ENCODE data around the gene ELF4. TPM values are rescaled to one million over a fixed set of nuclear protein-coding genes. Genes with fewer than 3 reads are reported as not detected.
"Not testable (repeated sequence)": the region's sequence is repeated elsewhere in the genome, so short reads cannot be mapped to it uniquely, and the experiment has no call there.

The ELF4 gene
- total RNA-seq, 1 experiment from 2014 or later, result 0.81 TPM

DNA sequence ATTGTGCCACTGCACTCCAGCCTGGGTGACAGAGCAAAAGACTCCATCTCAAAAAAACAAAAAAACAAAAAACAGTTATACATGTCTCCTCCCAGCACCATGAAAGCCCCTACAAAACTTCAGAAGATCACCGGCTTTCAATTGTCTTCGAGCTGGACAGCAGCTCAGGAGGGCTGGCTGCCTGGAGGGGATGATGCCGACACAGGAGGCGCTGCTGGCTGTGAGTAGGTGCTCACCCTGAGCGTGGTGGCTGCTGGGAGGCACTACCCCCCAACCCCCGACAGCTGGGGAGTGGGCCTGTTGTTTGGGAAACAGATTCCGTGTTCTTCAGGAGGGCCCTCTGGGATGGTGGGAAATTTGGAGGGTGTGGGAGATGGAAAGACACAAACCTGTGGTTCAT, 6.9 kb upstream of the ELF4 start:
- whole genome bisulfite sequencing (ENCODE audit: extremely low coverage, insufficient read length, low lambda C conversion rate), result no CpG with 5 or more reads among the region's 7 CpGs

GRCh38 chrX:130115119-130115885, 5.0 kb upstream of the ELF4 start:
- not testable (repeated sequence) for H3K14ac ChIP-seq (ENCODE audit: insufficient read depth, low read length); H3K23ac ChIP-seq (ENCODE audit: insufficient read length, low read depth, low read length); H3K36me3 Mint-ChIP-seq (ENCODE audit: insufficient read depth in 1 of 3, low read depth in 3 of 3); H4K20me1 ChIP-seq (ENCODE audit: control insufficient read depth, insufficient read depth, insufficient read length); H3K56ac ChIP-seq (ENCODE audit: insufficient read length, low read depth, low read length); H2BK12ac ChIP-seq (ENCODE audit: insufficient read length, low read depth, low read length); H3K27ac ChIP-seq (ENCODE audit: insufficient read length, low read depth, low read length); H3K4ac ChIP-seq (ENCODE audit: low read depth, low read length); H4K5ac ChIP-seq (ENCODE audit: insufficient read length, low read depth, low read length); H2BK20ac ChIP-seq (ENCODE audit: low read depth, low read length, poor library complexity, severe bottlenecking); H2BK15ac ChIP-seq (ENCODE audit: low read depth, low read length); H4K91ac ChIP-seq (ENCODE audit: insufficient read length, low read depth, low read length); H3K18ac ChIP-seq (ENCODE audit: insufficient read length, low read depth, low read length); H3K23me2 ChIP-seq (ENCODE audit: insufficient read length, low read depth, low read length, poor library complexity, severe bottlenecking); H3K9ac ChIP-seq (ENCODE audit: extremely low read depth, insufficient read length, low read length); H3K79me1 ChIP-seq (ENCODE audit: insufficient read depth, low read depth, low read length, poor library complexity, severe bottlenecking); H2BK120ac ChIP-seq (ENCODE audit: low read depth, low read length, poor library complexity, severe bottlenecking); DNase-seq; H3K4me1 ChIP-seq (ENCODE audit: insufficient read depth, low read length); H3K79me2 ChIP-seq (ENCODE audit: insufficient read depth, low read length); H3K27ac Mint-ChIP-seq; H3T11ph ChIP-seq (ENCODE audit: low read length); H2BK5ac ChIP-seq (ENCODE audit: insufficient read length, low read length); H3K27me3 ChIP-seq (ENCODE audit: insufficient read depth, low read length); H2AK5ac ChIP-seq (ENCODE audit: insufficient read length, low read length); H3K4me2 ChIP-seq (ENCODE audit: insufficient read depth, insufficient read length, low read length); H2AFZ ChIP-seq (ENCODE audit: low read length); H3K4me3 Mint-ChIP-seq; H4K8ac ChIP-seq (replicated peaks; ENCODE audit: insufficient read length, low read depth, low read length)
- Mint-ChIP-seq H3K4me1 (peaks cover 4 to 24% of the 10 kb centered on the region in 2 experiments; a peak in 3 of 4 replicates), H3K9me3 (peaks cover 0 to 74% of the 10 kb centered on the region in 2 experiments; a peak in 3 of 5 replicates), H3K27me3 (ENCODE audit: low read depth) (peaks cover 77% of the 10 kb centered on the region)
- peaks cover 13% of the 10 kb centered on the region for H3K9me3 ChIP-seq (ENCODE audit: control insufficient read depth, low read depth, low read length)
- WGBS (ENCODE audit: extremely low coverage, insufficient read length, low lambda C conversion rate), result no CpG with 5 or more reads among the region's 10 CpGs

More for the DNA sequence above, 6.9 kb upstream of the ELF4 start:
- H4K20me1 ChIP-seq (ENCODE audit: control insufficient read depth, insufficient read depth, insufficient read length), result no peaks in the 10 kb centered on the region
- H3K23ac ChIP-seq (ENCODE audit: insufficient read length, low read depth, low read length), result no peak overlapping the region
- no peak overlapping the region for H2BK20ac ChIP-seq (ENCODE audit: low read depth, low read length, poor library complexity, severe bottlenecking)
- H3T11ph ChIP-seq (ENCODE audit: low read length), result no peak overlapping the region
- H3K4me2 ChIP-seq (ENCODE audit: insufficient read depth, insufficient read length, low read length), result no peak overlapping the region
- no peak overlapping the region for H2BK5ac ChIP-seq (ENCODE audit: insufficient read length, low read length)
- no peak overlapping the region for H3K27ac ChIP-seq (ENCODE audit: insufficient read length, low read depth, low read length)
- H4K5ac ChIP-seq (ENCODE audit: insufficient read length, low read depth, low read length), result no peak overlapping the region
- H3K18ac ChIP-seq (ENCODE audit: insufficient read length, low read depth, low read length), result no peak overlapping the region
- H3K27me3 Mint-ChIP-seq (ENCODE audit: low read depth), result peaks cover 77% of the 10 kb centered on the region
- no peak overlapping the region for H3K56ac ChIP-seq (ENCODE audit: insufficient read length, low read depth, low read length)
- H3K4me3 Mint-ChIP-seq, result no peak overlapping the region
- H2BK15ac ChIP-seq (ENCODE audit: low read depth, low read length), result no peak overlapping the region
- H3K27me3 ChIP-seq (ENCODE audit: insufficient read depth, low read length), result peaks cover 1% of the 10 kb centered on the region; the same call in 1 of the 2 replicates
- no peak overlapping the region for H2BK12ac ChIP-seq (ENCODE audit: insufficient read length, low read depth, low read length)
- no peak overlapping the region for H2BK120ac ChIP-seq (ENCODE audit: low read depth, low read length, poor library complexity, severe bottlenecking)
- no peak for DNase-seq
- no peak overlapping the region for H4K91ac ChIP-seq (ENCODE audit: insufficient read length, low read depth, low read length)
- no peaks in the 10 kb centered on the region for H3K79me2 ChIP-seq (ENCODE audit: insufficient read depth, low read length)
- no peaks in the 10 kb centered on the region for H3K79me1 ChIP-seq (ENCODE audit: insufficient read depth, low read depth, low read length, poor library complexity, severe bottlenecking)
- peaks cover 0 to 74% of the 10 kb centered on the region in 2 experiments; a peak in 3 of 5 replicates for H3K9me3 Mint-ChIP-seq
- no peak overlapping the region for H3K9ac ChIP-seq (ENCODE audit: extremely low read depth, insufficient read length, low read length)
- TF ChIP-seq, protein P1, sequence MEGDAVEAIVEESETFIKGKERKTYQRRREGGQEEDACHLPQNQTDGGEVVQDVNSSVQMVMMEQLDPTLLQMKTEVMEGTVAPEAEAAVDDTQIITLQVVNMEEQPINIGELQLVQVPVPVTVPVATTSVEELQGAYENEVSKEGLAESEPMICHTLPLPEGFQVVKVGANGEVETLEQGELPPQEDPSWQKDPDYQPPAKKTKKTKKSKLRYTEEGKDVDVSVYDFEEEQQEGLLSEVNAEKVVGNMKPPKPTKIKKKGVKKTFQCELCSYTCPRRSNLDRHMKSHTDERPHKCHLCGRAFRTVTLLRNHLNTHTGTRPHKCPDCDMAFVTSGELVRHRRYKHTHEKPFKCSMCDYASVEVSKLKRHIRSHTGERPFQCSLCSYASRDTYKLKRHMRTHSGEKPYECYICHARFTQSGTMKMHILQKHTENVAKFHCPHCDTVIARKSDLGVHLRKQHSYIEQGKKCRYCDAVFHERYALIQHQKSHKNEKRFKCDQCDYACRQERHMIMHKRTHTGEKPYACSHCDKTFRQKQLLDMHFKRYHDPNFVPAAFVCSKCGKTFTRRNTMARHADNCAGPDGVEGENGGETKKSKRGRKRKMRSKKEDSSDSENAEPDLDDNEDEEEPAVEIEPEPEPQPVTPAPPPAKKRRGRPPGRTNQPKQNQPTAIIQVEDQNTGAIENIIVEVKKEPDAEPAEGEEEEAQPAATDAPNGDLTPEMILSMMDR (conservative IDR thresholded peaks at IDR 0.05), result 0 out of 3 replicates have a peak, but pooled peaks have one; percentile 10
- H4K8ac ChIP-seq (replicated peaks; ENCODE audit: insufficient read length, low read depth, low read length), result no peak overlapping the region
- H3K9me3 ChIP-seq (ENCODE audit: control insufficient read depth, low read depth, low read length), result peaks cover 10% of the 10 kb centered on the region
- H2AFZ ChIP-seq (ENCODE audit: low read length), result no peak overlapping the region
- no peak overlapping the region for H3K27ac Mint-ChIP-seq
- peaks cover 3% of the 10 kb centered on the region for H3K23me2 ChIP-seq (ENCODE audit: insufficient read length, low read depth, low read length, poor library complexity, severe bottlenecking)
- H3K14ac ChIP-seq (ENCODE audit: insufficient read depth, low read length), result no peak overlapping the region
- peaks cover 4 to 20% of the 10 kb centered on the region in 2 experiments; a peak in 3 of 4 replicates for H3K4me1 Mint-ChIP-seq
- H3K4ac ChIP-seq (ENCODE audit: low read depth, low read length), result no peak overlapping the region
- no peaks in the 10 kb centered on the region; the same call in 1 of the 2 replicates for H3K4me1 ChIP-seq (ENCODE audit: insufficient read depth, low read length)
- H2AK5ac ChIP-seq (ENCODE audit: insufficient read length, low read length), result no peak overlapping the region
- H3K36me3 Mint-ChIP-seq (ENCODE audit: insufficient read depth in 1 of 3, low read depth in 3 of 3), result no peaks in the 10 kb centered on the region

Data from H9 (cell line).